GM12878 (cell line): ENCODE measurements around the gene CCND2. TPM values are rescaled to one million over a fixed set of nuclear protein-coding genes. Genes with fewer than 3 reads are reported as not detected.

Experiments used
- ATAC-seq: fragments of 200-7000 bp; cut with Tn5 transposase; 3 replicates; pipeline ENCODE4 v1.9.1; 2020; ENCODE audit warnings: mild to moderate bottlenecking, moderate library complexity
- BruUV-seq: library from RNA; stranded (reverse); fragments of 400-500 nt; replicated peaks from 2 replicates; lab custom pipeline; 2021; lab: Mats Ljungman, UMichigan
- CTCF ChIA-PET: fragments of 300-600 bp; sonication (Branson Sonifier 250); formaldehyde crosslinking; extraction: SDS; loops from one replicate; lab custom pipeline; 2021; ENCODE audit warnings: inconsistent platforms; lab: Yijun Ruan, JAX
- POLR2A ChIA-PET: fragments of 350-600 bp; formaldehyde crosslinking; extraction: SDS; loops from one replicate; lab custom pipeline; 2021; ENCODE audit warnings: inconsistent platforms; lab: Charles Lee
- RAD21 ChIA-PET: fragments of 300-600 bp; sonication (Branson Sonifier 250); formaldehyde crosslinking; loops from one replicate; lab custom pipeline; 2023; ENCODE audit warnings: antibody characterized with exemption; ENCODE audit not compliant: unreplicated experiment; lab: Charles Lee
- SMC1A ChIA-PET: fragments of 300-600 bp; sonication (Branson Sonifier 250); formaldehyde crosslinking; loops from one replicate; lab custom pipeline; 2023; ENCODE audit not compliant: unreplicated experiment, uncharacterized antibody; lab: Charles Lee
- DNase-seq: peaks from one replicate; pipeline ENCODE4 v3.0.0-alpha.2; 2011; ENCODE audit warnings: low read depth, low spot score
- FAIRE-seq: peaks from 3 replicates; lab custom pipeline; 2011; peaks lifted over from hg19 to GRCh38; lab: Jason Lieb, UNC
- H2AFZ ChIP-seq: 2 replicates; pipeline ENCODE4 v1.6.0; 2011; ENCODE audit warnings: low read depth, low read length, control low read depth; ENCODE audit not compliant: control insufficient read depth
- H3K27ac ChIP-seq: 2 replicates; pipeline ENCODE4 v1.5.1; 2011; ENCODE audit warnings: control low read depth; ENCODE audit not compliant: control insufficient read depth, insufficient read depth
- H3K27me3 ChIP-seq, 2 experiments: replicated peaks in 1 of 2; 2 replicates each; pipeline versions ENCODE4 v1.6.0 to v1.6.1; 2011; ENCODE audit warnings: low read length in 1 of 2; ENCODE audit not compliant: control insufficient read depth in 2 of 2, insufficient read depth in 2 of 2
- H3K36me3 ChIP-seq, 2 experiments: 2 replicates each; pipeline ENCODE4 v1.5.1; 2011; ENCODE audit warnings: low read length in 1 of 2; ENCODE audit not compliant: control insufficient read depth in 2 of 2, insufficient read depth in 2 of 2
- H3K4me1 ChIP-seq: 2 replicates; pipeline ENCODE4 v1.6.1; 2011; ENCODE audit warnings: mild to moderate bottlenecking, low read length, moderate library complexity, mixed read lengths; ENCODE audit not compliant: control insufficient read depth, insufficient read depth
- H3K4me2 ChIP-seq: 2 replicates; pipeline ENCODE4 v1.6.0; 2011; ENCODE audit warnings: control low read depth; ENCODE audit not compliant: control insufficient read depth, insufficient read depth
- H3K4me3 ChIP-seq: fragments of 200-600 bp; sonication (generic); 2 replicates; pipeline ENCODE4 v1.5.1; 2016
- H3K79me2 ChIP-seq: 2 replicates; pipeline ENCODE4 v1.6.0; 2011; ENCODE audit warnings: low read length; ENCODE audit not compliant: control insufficient read depth, insufficient read depth
- H3K9ac ChIP-seq: 2 replicates; pipeline ENCODE4 v1.8.0; 2011; ENCODE audit warnings: low read length, control low read depth, mixed read lengths; ENCODE audit not compliant: control insufficient read depth, insufficient read depth
- H3K9me3 ChIP-seq: replicated peaks from 3 replicates; pipeline ENCODE4 v1.5.1; 2011; ENCODE audit warnings: mild to moderate bottlenecking, low read length; ENCODE audit not compliant: control insufficient read depth, insufficient read depth
- H4K20me1 ChIP-seq: 2 replicates; pipeline ENCODE4 v1.6.0; 2011; ENCODE audit not compliant: control insufficient read depth, insufficient read depth
- ATF7 ChIP-seq: fragments of 450-650 bp; IDR thresholded peaks from 2 replicates; pipeline ENCODE4 v1.6.1; 2016; ENCODE audit warnings: low read depth, mild to moderate bottlenecking
- CHD1 ChIP-seq: IDR thresholded peaks from 2 replicates; pipeline ENCODE4 v1.6.1; 2012; ENCODE audit warnings: low read depth, low read length, improper control_type of control experiment
- ETV6 ChIP-seq, 2 experiments: fragments of 450-650 bp in 1 of 2; IDR thresholded peaks in 1 of 2; conservative IDR thresholded peaks in 1 of 2; 2 replicates each; pipeline ENCODE4 v1.6.1; 2014; ENCODE audit warnings: antibody characterized with exemption in 1 of 2, borderline replicate concordance in 1 of 2, low read depth in 1 of 2, mild to moderate bottlenecking in 1 of 2, moderate library complexity in 1 of 2
- EZH2 ChIP-seq: IDR thresholded peaks from 2 replicates; pipeline ENCODE4 v1.6.1; 2012; ENCODE audit warnings: low read depth, mild to moderate bottlenecking, control low read depth, inconsistent platforms, low read length, borderline replicate concordance; ENCODE audit not compliant: control insufficient read depth
- HDAC2 ChIP-seq: fragments of 200-600 bp; sonication (generic); IDR thresholded peaks from 2 replicates; pipeline ENCODE4 v1.6.1; 2017
- JUNB ChIP-seq: IDR thresholded peaks from 2 replicates; pipeline ENCODE4 v1.6.1; 2016; ENCODE audit warnings: antibody characterized with exemption, mild to moderate bottlenecking
- KLF5 ChIP-seq: fragments of 450-650 bp; IDR thresholded peaks from 2 replicates; pipeline ENCODE4 v1.6.1; 2014; ENCODE audit warnings: mild to moderate bottlenecking; ENCODE audit not compliant: partially characterized antibody
- MEF2A ChIP-seq: IDR thresholded peaks from 2 replicates; pipeline ENCODE4 v1.6.1; 2011; ENCODE audit warnings: low read depth, mild to moderate bottlenecking, low read length, moderate library complexity; ENCODE audit not compliant: insufficient read depth
- NFIC ChIP-seq: IDR thresholded peaks from 2 replicates; pipeline ENCODE4 v1.6.1; 2012; ENCODE audit warnings: low read depth, mild to moderate bottlenecking, inconsistent platforms, low read length, moderate library complexity
- RELA ChIP-seq: fragments of 450-650 bp; IDR thresholded peaks from 2 replicates; pipeline ENCODE4 v1.8.0; 2014; ENCODE audit warnings: borderline replicate concordance; ENCODE audit not compliant: partially characterized antibody
- RUNX3 ChIP-seq: IDR thresholded peaks from 2 replicates; pipeline ENCODE4 v1.6.1; 2012; ENCODE audit warnings: low read length, inconsistent platforms
- SIN3A ChIP-seq: IDR thresholded peaks from 2 replicates; pipeline ENCODE4 v1.6.1; 2012; ENCODE audit warnings: low read depth, low read length, improper control_type of control experiment
- SRF ChIP-seq, 2 experiments: IDR thresholded peaks; 2 replicates each; pipeline ENCODE4 v1.6.1; 2011; ENCODE audit warnings: low read depth in 2 of 2, low read length in 2 of 2, mild to moderate bottlenecking in 1 of 2, moderate library complexity in 1 of 2
- YBX1 ChIP-seq: fragments of 450-650 bp; IDR thresholded peaks from 2 replicates; pipeline ENCODE4 v1.6.1; 2016; ENCODE audit warnings: antibody characterized with exemption
- WGBS: methylation state at CpG from one replicate; pipeline ENCODE4 v1.1.6; 2016; ENCODE audit warnings: low lambda C conversion rate; ENCODE audit not compliant: insufficient replicate concordance, insufficient coverage; ENCODE audit errors: missing lambda C conversion rate; 5-methylcytosine and 5-hydroxymethylcytosine counted together
- in situ Hi-C: fragments of 300-500 bp; cut with MboI; formaldehyde crosslinking; loops from 9 replicates; pipeline ENCODE4 v1.14.3; 2018; ENCODE audit warnings: mixed read lengths
- intact Hi-C: fragments of 100-400 bp; cut with micrococcal nuclease; formaldehyde crosslinking; loops from one replicate; pipeline ENCODE4 v1.14.2; 2022; ENCODE audit not compliant: unreplicated experiment
- polyA plus RNA-seq, 11 experiments: library from polyadenylated mRNA; depleted of rRNA in 4 of 11; unstranded in 6 of 11; stranded (reverse) in 5 of 11; fragments of >200 nt; fragmentation: Nextera tagmentation in 4 of 11; fragmentation: Illumina TruSeq in 1 of 11; extraction: Ambion mirVana in 4 of 11; extraction: Trizol in 1 of 11; gene quantifications; 1 replicate in 1 of 11; 2 replicates in 10 of 11; pipeline versions ENCODE4 v1.2.1 to v1.2.3, GENCODE V29; 2011 to 2016; ENCODE audit warnings: inconsistent platforms in 2 of 11, missing spikeins in 2 of 11, low read depth in 1 of 11
- total RNA-seq, 4 experiments: library from RNA; depleted of rRNA in 3 of 4; stranded (reverse); fragments of >200 nt in 3 of 4; fragmentation: Illumina TruSeq in 1 of 4; extraction: Trizol in 1 of 4; gene quantifications; 2 replicates each; pipeline versions ENCODE4 v1.2.1 to v1.2.3, GENCODE V29; 2013 to 2021
- TF ChIP-seq, protein P1 (sequence below): fragments of 450-650 bp; IDR thresholded peaks from 2 replicates; pipeline ENCODE4 v1.6.1; 2017; ENCODE audit warnings: mild to moderate bottlenecking, low read depth, inconsistent platforms; ENCODE audit not compliant: poor library complexity, severe bottlenecking

The CCND2 gene
- total and polyA plus RNA-seq, 10 of the 15 experiments (the other 5 are each of a cell fraction or from before 2014, with no cell fraction given), result 30.1 to 263 (median 152) TPM

DNA sequence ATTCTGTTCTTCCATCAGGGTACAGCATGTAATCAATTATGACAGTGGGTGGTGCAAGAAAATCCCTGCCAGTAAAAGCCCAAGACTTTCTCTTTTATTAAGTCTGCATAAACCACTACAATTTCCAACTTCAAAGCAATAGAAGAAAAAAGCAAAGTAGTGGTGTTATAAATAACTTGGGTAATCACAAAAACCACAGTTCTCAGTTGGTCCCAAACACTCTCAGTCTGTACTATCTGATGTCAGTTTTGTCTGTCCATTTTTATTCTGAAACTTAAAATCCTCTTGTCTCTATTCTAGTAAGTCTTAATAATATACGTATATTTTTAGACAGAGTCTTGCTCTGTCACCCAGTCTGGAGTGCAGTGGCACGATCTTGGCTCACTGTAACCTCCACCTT is 38.7 kb downstream of the CCND2 start:
- no peak overlapping the region for H2AFZ ChIP-seq
- peaks cover 0 to 3% of the 10 kb centered on the region in 2 experiments; a peak in 2 of 4 replicates for H3K36me3 ChIP-seq
- H3K9ac ChIP-seq, result no peak overlapping the region
- FAIRE-seq (no peak), DNase-seq (no peak), ATAC-seq (no peak)
- 82% methylated on average over 2 of the region's 2 CpGs for WGBS
- POLR2A ChIA-PET, result no interaction called here
- no peaks in the 10 kb centered on the region for H3K79me2 ChIP-seq
- H3K4me1 ChIP-seq, result peaks cover 6% of the 10 kb centered on the region; the same call in 1 of the 2 replicates
- CTCF ChIA-PET, result no interaction called here
- no peaks in the 10 kb centered on the region for H4K20me1 ChIP-seq
- in situ Hi-C loops, result no loop called here
- SMC1A ChIA-PET, result interaction anchor here (0.9 to 1.2 kb wide), 2 partner anchors 14 to 426 kb away, joined by 3 to 4 read pairs; no protein-coding TSS in a partner anchor
- no peak overlapping the region for H3K27ac ChIP-seq
- no peaks in the 10 kb centered on the region for H3K9me3 ChIP-seq
- H3K27me3 ChIP-seq, result no peaks in the 10 kb centered on the region
- RAD21 ChIA-PET, result no interaction called here
- intact Hi-C loops, result no loop called here
- no TSS peak for BruUV-seq
- 0 out of 2 replicates have a peak overlapping the region, but pooled peaks have one; percentile 7 for H3K4me2 ChIP-seq
- TF ChIP-seq NFIC, result peak; percentile 37; the same call in 1 of the 2 replicates
- no peak for TF ChIP-seq CHD1
- TF ChIP-seq RUNX3, result peak; percentile 77
- no peak for TF ChIP-seq EZH2
- H3K4me3 ChIP-seq, result no peak overlapping the region

DNA sequence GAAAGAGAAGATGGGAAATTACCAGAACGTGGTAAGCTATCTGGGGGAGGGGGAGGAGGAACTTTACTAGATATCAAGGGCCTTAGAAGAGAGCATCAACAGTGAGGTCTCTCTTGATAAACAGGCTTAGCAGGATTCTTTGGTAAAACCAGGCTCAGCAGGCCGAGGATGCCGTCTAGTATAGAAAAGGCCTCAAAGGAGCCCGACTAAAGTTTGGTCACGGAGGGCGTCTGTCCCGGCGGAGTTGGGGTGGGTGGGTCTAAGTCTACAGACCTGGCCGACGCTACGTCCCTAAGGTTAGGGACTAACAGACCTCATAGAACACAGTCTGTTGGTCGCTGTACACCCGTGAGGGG is 46.9 kb downstream of the CCND2 start:
- in situ Hi-C loops, result no loop called here
- POLR2A ChIA-PET, result no interaction called here
- TF ChIP-seq MEF2A, result no peak
- no peak for TF ChIP-seq KLF5
- TF ChIP-seq ETV6 (conservative IDR thresholded peaks at IDR 0.05 in 1 of 2, IDR thresholded peaks at IDR 0.05 in 1 of 2; ENCODE audit: borderline replicate concordance in 1 of 2, low read depth in 1 of 2), result no peak
- no peak for TF ChIP-seq ATF7
- TF ChIP-seq HDAC2, result no peak
- TF ChIP-seq YBX1, result no peak
- TF ChIP-seq RELA, result no peak
- no peak for TF ChIP-seq SRF (IDR thresholded peaks at IDR 0.05; ENCODE audit: low read depth in 2 of 2, low read length in 2 of 2)
- TF ChIP-seq JUNB, result no peak
- TF ChIP-seq SIN3A, result no peak
- TF ChIP-seq RUNX3, result no peak
- TF ChIP-seq, protein P1, sequence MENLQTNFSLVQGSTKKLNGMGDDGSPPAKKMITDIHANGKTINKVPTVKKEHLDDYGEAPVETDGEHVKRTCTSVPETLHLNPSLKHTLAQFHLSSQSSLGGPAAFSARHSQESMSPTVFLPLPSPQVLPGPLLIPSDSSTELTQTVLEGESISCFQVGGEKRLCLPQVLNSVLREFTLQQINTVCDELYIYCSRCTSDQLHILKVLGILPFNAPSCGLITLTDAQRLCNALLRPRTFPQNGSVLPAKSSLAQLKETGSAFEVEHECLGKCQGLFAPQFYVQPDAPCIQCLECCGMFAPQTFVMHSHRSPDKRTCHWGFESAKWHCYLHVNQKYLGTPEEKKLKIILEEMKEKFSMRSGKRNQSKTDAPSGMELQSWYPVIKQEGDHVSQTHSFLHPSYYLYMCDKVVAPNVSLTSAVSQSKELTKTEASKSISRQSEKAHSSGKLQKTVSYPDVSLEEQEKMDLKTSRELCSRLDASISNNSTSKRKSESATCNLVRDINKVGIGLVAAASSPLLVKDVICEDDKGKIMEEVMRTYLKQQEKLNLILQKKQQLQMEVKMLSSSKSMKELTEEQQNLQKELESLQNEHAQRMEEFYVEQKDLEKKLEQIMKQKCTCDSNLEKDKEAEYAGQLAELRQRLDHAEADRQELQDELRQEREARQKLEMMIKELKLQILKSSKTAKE, result no peak

More for the DNA sequence above, 46.9 kb downstream of the CCND2 start:
- Histone ChIP-seq H2AFZ (peak overlapping the region; percentile 79), H3K4me2 (peak overlapping the region; percentile 68), H3K27ac (peak overlapping the region; percentile 52), H3K27me3 (no peaks in the 10 kb centered on the region), H4K20me1 (no peaks in the 10 kb centered on the region), H3K9me3 (no peaks in the 10 kb centered on the region), H3K36me3 (no peaks in the 10 kb centered on the region; a peak in 1 of 4 replicates), H3K4me1 (peaks cover 3% of the 10 kb centered on the region; the same call in 1 of the 2 replicates), H3K4me3 (peak overlapping the region; percentile 88), H3K9ac (peak overlapping the region; percentile 60), H3K79me2 (peaks cover 32% of the 10 kb centered on the region)
- ATAC-seq (peak; percentile 50), DNase-seq (no peak), FAIRE-seq (no peak)
- 2% methylated on average over 13 of the region's 13 CpGs for WGBS
- TSS peak; percentile 98 for BruUV-seq
- ChIA-PET CTCF (interaction anchor here (2.0 kb wide), 1 partner anchor 11 kb away, joined by 5 read pairs; no protein-coding TSS in a partner anchor), SMC1A (interaction anchor here (1.2 to 1.5 kb wide), 2 partner anchors 52 to 322 kb away, joined by 3 read pairs; no protein-coding TSS in a partner anchor), RAD21 (no interaction called here)
- intact Hi-C loops, result loop anchor here (5.0 kb wide), 1 partner anchor 217 kb away; the partner anchor contains the start of gene RAD51AP1
